Measurements from ENCODE around the gene ARHGAP27. TPM values are rescaled to one million over a fixed set of nuclear protein-coding genes. Genes with fewer than 3 reads are reported as not detected.

ARHGAP27 gene, protein sequence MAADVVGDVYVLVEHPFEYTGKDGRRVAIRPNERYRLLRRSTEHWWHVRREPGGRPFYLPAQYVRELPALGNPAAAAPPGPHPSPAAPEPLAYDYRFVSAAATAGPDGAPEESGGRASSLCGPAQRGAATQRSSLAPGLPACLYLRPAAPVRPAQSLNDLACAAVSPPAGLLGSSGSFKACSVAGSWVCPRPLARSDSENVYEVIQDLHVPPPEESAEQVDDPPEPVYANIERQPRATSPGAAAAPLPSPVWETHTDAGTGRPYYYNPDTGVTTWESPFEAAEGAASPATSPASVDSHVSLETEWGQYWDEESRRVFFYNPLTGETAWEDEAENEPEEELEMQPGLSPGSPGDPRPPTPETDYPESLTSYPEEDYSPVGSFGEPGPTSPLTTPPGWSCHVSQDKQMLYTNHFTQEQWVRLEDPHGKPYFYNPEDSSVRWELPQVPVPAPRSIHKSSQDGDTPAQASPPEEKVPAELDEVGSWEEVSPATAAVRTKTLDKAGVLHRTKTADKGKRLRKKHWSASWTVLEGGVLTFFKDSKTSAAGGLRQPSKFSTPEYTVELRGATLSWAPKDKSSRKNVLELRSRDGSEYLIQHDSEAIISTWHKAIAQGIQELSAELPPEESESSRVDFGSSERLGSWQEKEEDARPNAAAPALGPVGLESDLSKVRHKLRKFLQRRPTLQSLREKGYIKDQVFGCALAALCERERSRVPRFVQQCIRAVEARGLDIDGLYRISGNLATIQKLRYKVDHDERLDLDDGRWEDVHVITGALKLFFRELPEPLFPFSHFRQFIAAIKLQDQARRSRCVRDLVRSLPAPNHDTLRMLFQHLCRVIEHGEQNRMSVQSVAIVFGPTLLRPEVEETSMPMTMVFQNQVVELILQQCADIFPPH
- total RNA-seq (2012; rRNA removed) (under 0.01 and 0.56 TPM in 2 replicates), polyA plus RNA-seq (2012; rRNA removed) (0.89 and 1.9 TPM in 2 replicates), Bru-seq, nascent RNA (percentile 37 among the genes with signal in this experiment), BruChase-seq, experiment 1, labeled RNA remaining after a 6-hour chase (percentile 41 among the genes with signal in this experiment), BruChase-seq, experiment 2, labeled RNA remaining after a 2-hour chase (percentile 42 among the genes with signal in this experiment)
- 0.37 and 0.67 TPM in 2 replicates for polyA plus RNA-seq (2012; cell fraction: cytosol; rRNA removed)
- 7.4 and 16.4 TPM in 2 replicates for polyA plus RNA-seq (2012; cell fraction: nucleus; rRNA removed; ENCODE audit: low replicate concordance)
- long read RNA-seq, partial matches to known transcripts: 0 of 3 reads
- long read RNA-seq, other reads (novel, unspliced or antisense): 3 of 3 reads

DNA sequence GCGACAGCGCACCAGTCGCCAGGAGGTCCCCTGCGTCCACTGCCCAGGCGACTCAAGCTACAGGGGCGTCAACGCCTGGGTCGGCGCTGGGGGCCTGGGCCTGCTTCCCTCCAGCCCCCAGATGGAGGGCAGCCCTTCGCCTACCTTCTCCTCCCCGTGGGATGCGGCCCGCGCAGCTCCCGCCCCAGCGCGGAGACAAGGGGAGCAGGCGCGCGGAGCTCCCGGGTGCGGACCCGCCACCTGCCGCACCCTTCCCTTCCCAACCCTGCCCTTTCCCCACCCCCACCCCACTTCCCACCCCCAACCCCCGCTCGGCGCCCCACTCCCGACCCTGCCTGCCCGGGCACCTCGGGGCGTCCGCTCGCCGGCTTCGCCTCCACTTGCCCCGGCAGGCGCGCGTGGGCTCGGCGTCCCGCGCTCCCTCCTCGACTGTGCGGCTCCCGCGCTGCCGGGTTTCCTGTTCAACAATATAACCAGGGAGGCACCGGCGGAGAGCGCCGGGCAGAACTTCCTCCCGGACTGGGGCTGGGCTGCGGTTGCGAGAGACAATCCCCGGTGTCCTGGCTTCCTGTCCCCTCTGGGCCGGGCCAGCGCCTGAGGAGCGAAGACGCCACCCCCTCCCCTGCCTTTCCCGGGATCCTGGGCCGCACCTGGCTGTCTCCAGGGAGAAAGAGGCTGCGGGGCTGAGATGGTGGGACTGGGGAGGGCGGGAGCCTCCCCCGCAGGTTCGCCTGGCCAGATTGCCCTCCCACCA is at the start of gene ARHGAP27:
TSS of gene ARHGAP27 (minus strand) at position 466 of the 754 bp plus-strand sequence. CDS start 2,591 bp downstream, outside the sequence.
- no peak within 1 kb of the TSS for H3K9ac ChIP-seq (ENCODE audit: low read depth, low read length)
- no TSS peak for BruUV-seq (replicated peaks)

More for the DNA sequence above, at the start of gene ARHGAP27:
- H2BK120ac ChIP-seq (ENCODE audit: low read depth, low read length): no peak within 1 kb of the TSS
- H3K9me3 ChIP-seq (ENCODE audit: control insufficient read depth, insufficient read depth, low read length): 0 out of 2 replicates have a peak, but pooled peaks cover 2% of the 10 kb centered on the region
- no peak within 1 kb of the TSS for H3K4ac ChIP-seq (ENCODE audit: low read depth, low read length)
- H3K79me1 ChIP-seq (ENCODE audit: low read depth in 1 of 2, low read length in 2 of 2): no peaks in the 10 kb centered on the region
- 5% methylated on average over 30 of the region's 66 CpGs; no CpG with 5 or more reads in 1 of the 2 experiments for WGBS, 2 experiments (ENCODE audit: extremely low coverage in 2 of 2, insufficient read length in 1 of 2)
- ChIA-PET POLR2A (ENCODE audit: unreplicated experiment) (no interaction called here), CTCF (no interaction called here)
- H3K23ac ChIP-seq (ENCODE audit: low read depth, low read length): no peak within 1 kb of the TSS
- H3K56ac ChIP-seq (ENCODE audit: extremely low read depth, insufficient read depth, low read length): no peak within 1 kb of the TSS
- H2AK9ac ChIP-seq (replicated peaks; ENCODE audit: low read depth, low read length, poor library complexity): no peak within 1 kb of the TSS
- no peak within 1 kb of the TSS for H2AK5ac ChIP-seq (ENCODE audit: low read depth, low read length)
- peaks cover 16% of the 10 kb centered on the region; the same call in 1 of the 2 replicates for H4K20me1 ChIP-seq (ENCODE audit: insufficient read depth, low read length)
- no peak within 1 kb of the TSS for H3K27ac ChIP-seq (ENCODE audit: insufficient read depth, low read length)
- H2AFZ ChIP-seq (replicated peaks; ENCODE audit: low read length, poor library complexity): peak within 1 kb of the TSS; percentile 87
- TF ChIP-seq RAD21 (IDR thresholded peaks at IDR 0.05; ENCODE audit: low read length) (no peak), BHLHE40 (IDR thresholded peaks at IDR 0.05; ENCODE audit: low read depth, low read length) (no peak), MAZ (IDR thresholded peaks at IDR 0.05; ENCODE audit: borderline replicate concordance, low read depth, low read length) (no peak), MAFK (IDR thresholded peaks at IDR 0.05; ENCODE audit: low read depth, low read length) (no peak)
- TF ChIP-seq, protein P1, sequence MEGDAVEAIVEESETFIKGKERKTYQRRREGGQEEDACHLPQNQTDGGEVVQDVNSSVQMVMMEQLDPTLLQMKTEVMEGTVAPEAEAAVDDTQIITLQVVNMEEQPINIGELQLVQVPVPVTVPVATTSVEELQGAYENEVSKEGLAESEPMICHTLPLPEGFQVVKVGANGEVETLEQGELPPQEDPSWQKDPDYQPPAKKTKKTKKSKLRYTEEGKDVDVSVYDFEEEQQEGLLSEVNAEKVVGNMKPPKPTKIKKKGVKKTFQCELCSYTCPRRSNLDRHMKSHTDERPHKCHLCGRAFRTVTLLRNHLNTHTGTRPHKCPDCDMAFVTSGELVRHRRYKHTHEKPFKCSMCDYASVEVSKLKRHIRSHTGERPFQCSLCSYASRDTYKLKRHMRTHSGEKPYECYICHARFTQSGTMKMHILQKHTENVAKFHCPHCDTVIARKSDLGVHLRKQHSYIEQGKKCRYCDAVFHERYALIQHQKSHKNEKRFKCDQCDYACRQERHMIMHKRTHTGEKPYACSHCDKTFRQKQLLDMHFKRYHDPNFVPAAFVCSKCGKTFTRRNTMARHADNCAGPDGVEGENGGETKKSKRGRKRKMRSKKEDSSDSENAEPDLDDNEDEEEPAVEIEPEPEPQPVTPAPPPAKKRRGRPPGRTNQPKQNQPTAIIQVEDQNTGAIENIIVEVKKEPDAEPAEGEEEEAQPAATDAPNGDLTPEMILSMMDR (conservative IDR thresholded peaks at IDR 0.05; ENCODE audit: low read depth, low read length): no peak
- TF ChIP-seq, protein P2, sequence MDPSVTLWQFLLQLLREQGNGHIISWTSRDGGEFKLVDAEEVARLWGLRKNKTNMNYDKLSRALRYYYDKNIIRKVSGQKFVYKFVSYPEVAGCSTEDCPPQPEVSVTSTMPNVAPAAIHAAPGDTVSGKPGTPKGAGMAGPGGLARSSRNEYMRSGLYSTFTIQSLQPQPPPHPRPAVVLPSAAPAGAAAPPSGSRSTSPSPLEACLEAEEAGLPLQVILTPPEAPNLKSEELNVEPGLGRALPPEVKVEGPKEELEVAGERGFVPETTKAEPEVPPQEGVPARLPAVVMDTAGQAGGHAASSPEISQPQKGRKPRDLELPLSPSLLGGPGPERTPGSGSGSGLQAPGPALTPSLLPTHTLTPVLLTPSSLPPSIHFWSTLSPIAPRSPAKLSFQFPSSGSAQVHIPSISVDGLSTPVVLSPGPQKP (IDR thresholded peaks at IDR 0.05; ENCODE audit: borderline replicate concordance, low read depth, low read length): no peak
- intact Hi-C loops (cut with micrococcal nuclease) (no loop called here), in situ Hi-C loops (cut with MboI; ENCODE audit: low sequenced_read_pairs) (no loop called here), dilution Hi-C loops (cut with HindIII; ENCODE audit: low sequenced_read_pairs, unreplicated experiment) (no loop called here)
- no peak within 1 kb of the TSS for H2BK20ac ChIP-seq (ENCODE audit: low read depth, low read length)
- H2BK5ac ChIP-seq (ENCODE audit: low read depth, low read length, poor library complexity, severe bottlenecking): no peak within 1 kb of the TSS
- H4K91ac ChIP-seq (ENCODE audit: insufficient read depth, low read depth, low read length): no peak within 1 kb of the TSS
- no peak within 1 kb of the TSS for H3K14ac ChIP-seq (replicated peaks; ENCODE audit: low read depth, low read length)
- DNase-seq (no peak), ATAC-seq (ENCODE audit: low read depth) (peak; percentile 3)
- H2BK15ac ChIP-seq (ENCODE audit: low read depth, low read length): no peak within 1 kb of the TSS
- H3K9me1 ChIP-seq (ENCODE audit: insufficient read depth, low read length): no peaks in the 10 kb centered on the region
- peak within 1 kb of the TSS; percentile 47 for H3K4me3 ChIP-seq (ENCODE audit: insufficient read depth, low read depth, low read length)
- no peak within 1 kb of the TSS for H4K5ac ChIP-seq (ENCODE audit: low read depth, low read length)
- H3K36me3 ChIP-seq (ENCODE audit: control insufficient read depth, insufficient read depth, low read length): peaks cover 17% of the 10 kb centered on the region
- H3K4me2 ChIP-seq (ENCODE audit: low read depth, low read length): peak within 1 kb of the TSS; percentile 97
- no peak within 1 kb of the TSS for H4K8ac ChIP-seq (ENCODE audit: low read depth in 2 of 2, low read length in 2 of 2)
- H3K18ac ChIP-seq (ENCODE audit: low read depth, low read length): no peak within 1 kb of the TSS
- H3K27me3 ChIP-seq (ENCODE audit: control insufficient read depth, insufficient read depth, low read length): peaks cover 40% of the 10 kb centered on the region
- peaks cover 6% of the 10 kb centered on the region; the same call in 1 of the 2 replicates for H3K4me1 ChIP-seq (ENCODE audit: control insufficient read depth, insufficient read depth, low read length)

Measured in IMR-90 (cell line).